Measurements from ENCODE around the gene SAP30L.

Gene SAP30L

DNA sequence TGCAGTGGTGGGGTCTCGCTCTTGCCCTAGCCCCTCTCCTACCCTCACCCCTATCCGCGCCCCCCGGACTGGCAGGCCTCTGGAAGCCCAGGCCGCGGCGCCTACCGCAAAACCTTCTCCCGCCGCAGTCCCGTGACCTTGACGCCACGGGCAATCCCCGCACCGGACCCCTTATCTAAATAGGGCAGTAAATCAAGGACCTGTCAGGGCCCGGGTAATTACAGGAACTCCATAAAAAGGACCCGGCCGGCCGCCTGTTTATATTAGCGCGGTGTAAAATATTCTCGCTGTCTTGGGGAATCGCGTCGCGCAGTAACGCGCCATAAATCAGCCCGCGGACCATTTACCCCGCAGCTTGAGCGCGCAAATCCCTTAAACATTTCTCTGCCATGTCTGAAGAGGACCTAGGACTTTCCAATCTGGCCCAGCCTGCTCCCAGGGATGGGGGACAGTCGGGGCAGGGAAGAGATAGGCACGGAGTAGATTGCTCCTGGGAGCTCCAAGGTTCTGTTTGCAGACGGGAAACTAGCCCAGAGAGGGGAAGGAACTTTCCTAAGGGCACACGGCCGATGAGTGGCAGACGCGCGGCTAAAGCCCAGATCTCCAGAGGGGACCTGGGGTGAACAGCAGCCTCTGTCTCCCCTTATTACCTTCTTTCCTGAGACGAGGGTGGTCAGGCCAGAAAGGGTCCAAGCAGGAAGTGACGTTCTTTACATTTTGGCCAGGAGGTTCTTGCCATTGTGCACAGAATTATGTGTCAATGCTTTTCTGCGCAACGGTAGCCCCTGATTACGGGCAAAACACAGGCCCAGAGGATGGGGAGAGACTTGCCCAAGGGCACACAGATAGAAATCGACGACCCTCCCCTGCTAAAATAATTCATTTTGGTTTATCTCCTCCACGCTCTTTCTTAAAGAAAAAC lies 37.0 kb downstream of the SAP30L start:
- DNase-seq = no peak

DNA sequence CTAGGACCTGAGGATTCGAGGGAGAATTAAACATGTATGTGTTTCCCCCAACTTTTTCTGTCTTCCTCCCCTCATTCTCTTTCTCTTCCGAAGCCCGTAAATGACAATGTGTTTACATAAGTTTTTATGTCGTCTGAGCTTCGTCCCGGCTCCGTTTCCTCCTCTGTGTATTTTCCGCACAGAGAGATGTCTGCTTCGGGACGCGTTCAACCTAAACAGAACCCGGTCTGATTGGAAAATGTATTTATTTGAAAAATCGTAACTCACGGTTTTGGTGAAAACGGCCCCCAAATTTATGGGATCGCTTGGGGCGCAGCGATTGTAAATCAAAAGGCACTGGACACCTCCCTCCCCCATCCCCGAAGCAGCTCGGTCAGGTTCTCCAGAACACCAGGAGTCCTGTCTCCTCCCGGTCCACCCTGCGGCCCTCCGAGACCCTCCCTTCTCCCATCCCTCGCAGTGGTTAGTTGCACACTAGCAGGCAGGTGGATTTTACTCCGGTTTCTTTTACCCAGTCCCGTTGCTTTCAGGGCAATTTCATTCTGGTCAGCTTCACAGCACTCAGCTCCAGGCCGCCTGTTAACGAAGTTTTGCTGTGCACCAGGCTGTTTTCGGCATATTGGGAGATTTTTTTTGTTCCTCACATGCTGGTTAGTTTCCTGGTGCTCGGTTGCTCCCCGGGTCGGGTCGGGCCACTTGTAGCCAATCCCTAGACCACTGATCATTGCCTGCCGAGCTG lies 38.0 kb downstream of the SAP30L start:
- no peak for DNase-seq

DNA sequence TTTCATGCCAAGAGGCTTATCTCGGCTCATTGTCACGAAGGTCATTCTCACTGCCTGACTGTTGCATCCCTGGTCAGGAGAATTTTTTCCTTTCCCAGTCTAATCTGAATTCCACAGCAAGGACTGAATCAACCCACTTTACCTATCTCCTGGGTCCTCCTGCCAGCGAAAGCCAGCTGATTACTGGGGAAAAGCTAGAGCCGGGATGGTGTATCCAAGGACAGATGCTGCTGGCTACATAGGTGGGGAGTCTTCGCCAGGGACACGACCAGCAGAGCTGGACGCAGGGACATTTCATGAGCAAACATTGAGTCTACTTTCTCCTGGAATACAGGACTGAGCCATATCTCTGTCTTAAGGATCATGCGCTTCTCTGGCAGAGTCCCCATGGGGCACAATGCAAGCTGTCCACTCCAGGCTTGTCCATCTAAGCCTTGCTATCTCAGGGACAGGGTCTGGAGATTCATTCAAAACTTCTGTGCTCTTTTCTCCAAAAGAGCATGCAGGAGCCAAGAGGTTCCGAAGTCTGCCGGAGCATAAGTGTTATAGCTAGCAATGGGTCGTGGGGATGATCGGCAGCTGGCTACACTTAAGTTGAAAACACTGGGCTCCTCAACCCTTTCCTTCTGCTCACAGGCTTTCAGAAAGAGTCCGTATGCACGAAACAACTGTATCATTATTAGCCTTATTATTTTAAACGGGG lies 38.7 kb downstream of the SAP30L start:
- no peak for DNase-seq

DNA sequence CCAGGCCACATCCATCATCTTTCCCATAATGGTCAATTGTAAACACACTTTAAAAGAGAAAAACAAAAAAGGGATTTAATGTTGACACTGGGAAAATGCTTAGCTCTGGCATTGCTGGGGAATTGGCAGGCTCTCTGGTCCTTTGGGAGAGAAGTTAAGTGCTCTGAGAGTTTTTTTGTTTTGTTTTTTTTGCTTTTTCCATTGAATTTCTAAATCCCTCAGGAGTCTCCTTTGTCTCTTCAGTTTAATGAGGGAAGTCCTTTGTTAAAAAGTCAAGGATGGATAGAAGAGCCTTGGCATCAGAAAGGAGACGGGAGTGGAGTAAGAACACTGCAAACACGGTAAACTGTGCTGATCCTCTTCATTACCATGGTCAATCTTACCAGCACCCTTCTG lies 39.3 kb downstream of the SAP30L start:
- no peak for DNase-seq

DNA sequence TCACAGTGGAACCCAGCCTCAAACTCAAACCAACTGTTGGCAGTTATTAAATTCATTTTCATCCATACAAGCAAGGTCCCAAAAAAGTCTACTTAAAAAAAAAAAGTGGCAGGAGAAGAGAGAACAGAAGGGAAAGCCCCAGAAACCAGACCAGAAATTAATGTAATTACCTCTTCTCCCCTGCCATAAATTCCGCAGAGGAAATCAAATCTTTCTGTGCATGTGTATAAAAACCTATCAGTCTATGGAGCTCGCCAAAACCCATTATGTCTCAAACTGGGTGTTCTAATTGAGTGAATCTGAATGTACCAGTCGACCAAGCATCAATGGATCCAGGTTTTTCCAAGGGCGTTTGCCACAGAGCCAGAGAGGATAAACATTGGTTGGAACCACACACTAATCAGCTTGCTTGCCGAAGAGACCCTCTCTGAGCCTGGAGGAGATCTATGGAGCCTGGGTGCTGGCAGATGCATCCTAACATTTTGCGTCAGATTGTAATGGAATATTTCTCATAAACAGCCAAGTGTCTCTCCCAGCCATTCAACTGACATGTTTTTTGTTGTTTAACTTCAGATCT lies 40.1 kb downstream of the SAP30L start:
- no peak for DNase-seq

DNA sequence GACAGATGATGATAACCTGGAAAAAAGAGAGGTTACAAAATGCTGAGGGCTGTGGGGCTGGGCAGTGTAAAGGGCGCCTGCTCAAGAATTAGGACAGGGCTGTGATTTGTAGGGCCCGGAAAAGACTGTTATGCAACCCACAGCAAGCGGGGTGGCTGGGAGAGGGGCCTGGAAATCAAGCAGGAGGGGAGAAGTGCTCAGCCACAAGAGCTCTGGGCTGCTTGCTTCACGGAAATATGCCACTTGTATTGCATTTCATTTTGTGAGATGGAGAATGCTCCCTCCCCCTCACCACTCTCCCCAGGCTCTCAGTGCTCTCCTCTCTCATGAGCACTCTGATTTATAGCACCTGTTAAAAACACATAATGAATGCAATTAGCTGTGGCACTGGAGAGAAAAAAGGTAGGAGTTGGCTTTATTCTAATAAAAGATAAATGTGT lies 40.6 kb downstream of the SAP30L start:
- peak; percentile 19 for DNase-seq

DNA sequence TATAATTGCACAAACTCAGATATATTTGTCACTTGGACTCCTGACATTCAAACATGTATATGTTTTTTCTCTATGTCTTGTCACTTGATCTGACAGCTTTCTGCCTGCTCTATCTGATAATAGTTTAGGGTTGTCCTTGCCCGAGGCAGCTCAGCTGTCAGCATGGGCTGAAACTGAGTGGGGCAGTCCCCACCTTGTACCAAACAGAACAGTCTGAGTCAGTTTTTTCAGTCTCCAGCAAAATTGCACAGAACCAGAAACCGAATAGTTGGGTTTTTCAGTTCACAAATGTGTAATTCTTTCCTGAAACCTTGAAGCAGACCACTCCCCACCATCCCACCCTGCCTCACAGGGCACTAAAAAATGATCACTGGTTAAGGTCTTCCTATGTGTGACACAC lies 41.7 kb downstream of the SAP30L start:
- no peak for DNase-seq

DNA sequence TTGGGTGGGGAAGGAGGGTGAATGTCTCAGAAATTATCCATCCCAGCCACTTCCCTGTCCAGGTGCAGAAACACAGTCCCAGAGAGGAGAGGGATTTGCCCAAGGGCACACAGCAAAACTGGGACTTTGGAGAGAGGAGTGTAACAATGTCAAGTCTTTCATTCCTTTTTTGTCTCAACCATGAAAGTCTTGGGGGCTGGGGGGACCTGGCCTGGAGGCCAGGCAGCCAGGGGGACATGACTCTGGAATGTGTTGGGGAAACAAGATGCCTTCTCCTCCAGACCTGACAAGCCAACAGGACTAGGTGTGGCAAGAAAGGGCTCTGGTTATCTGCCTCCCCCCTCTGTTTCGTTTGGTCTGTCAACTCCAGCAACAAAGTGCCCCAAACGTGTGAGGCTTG lies 46.1 kb downstream of the SAP30L start:
- no peak for DNase-seq

DNA sequence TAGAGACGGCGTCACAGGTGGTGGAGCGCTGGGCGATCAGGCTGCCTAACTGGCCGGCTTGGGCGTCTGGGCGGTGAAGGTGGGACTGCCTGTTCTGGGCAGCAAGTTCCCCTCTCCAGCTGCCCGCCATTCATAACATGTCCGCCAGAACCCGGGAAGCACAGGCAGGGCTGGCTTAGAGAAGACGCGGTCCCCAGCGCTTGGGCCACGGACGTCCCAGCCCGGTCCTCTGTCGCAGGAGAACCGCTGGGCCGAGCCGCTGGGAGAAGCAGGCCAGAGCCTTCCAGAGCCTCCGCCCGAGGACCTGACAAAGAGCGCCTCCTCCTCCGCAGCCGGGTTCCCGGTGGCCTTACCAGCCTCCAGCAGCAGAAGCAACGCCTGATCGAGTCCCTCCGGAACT lies 47.5 kb downstream of the SAP30L start:
- no peak for DNase-seq

DNA sequence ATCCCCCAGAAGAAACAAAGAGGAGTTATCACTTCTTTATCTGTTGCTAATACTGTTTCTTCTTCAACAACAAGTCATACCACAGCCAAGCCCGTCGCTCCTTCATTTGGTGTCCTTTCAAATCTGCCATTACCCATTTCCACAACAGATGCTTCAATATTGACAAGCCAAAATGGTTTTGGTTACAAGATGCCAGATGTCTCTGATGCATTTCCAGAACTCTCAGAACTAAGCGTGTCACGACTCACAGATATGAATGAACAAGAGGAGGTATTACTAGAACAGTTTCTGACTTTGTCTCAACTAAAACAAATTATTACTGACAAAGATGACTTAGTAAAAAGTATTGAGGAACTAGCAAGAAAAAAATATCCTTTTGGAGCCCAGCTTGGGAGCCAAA lies 48.2 kb downstream of the SAP30L start:
- no peak for DNase-seq

DNA sequence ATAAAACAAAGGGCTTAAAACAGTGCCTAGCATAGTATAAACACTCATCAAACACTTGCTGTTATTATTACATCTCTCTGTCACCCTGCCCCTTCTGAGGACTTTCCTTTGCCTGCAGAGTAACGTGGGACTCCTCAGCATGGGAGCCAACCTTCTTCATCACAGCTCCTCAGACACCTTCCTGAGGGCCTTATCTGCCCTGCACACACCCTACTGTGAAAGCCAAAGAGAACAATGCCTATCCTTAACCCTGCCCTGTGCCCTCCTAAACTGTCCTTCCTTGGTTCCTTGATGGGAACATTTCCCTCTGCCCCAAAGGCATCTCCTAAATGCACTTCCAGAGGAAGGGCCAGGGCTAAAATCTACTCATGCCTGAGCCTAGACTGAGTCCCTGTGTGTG lies 52.8 kb downstream of the SAP30L start:
- no peak for DNase-seq

DNA sequence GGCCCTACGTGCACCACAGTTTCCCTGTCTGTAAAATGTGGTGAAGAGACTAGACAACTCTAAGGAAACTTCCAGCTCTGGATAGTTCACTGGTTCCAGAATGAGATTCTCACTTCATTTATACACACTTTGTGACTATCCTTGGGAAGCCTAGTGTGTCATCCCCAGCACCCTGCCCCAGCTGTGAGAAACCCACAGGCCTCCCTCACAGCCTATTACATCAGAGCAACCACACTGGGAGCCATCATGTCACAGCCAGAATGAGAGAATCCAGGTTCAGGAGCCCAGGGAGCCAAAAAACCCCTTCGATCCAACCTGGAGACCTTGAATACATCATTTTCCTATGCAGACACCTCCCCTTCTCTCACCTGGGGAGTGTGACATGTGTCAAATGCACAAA lies 53.2 kb downstream of the SAP30L start:
- DNase-seq = no peak

DNA sequence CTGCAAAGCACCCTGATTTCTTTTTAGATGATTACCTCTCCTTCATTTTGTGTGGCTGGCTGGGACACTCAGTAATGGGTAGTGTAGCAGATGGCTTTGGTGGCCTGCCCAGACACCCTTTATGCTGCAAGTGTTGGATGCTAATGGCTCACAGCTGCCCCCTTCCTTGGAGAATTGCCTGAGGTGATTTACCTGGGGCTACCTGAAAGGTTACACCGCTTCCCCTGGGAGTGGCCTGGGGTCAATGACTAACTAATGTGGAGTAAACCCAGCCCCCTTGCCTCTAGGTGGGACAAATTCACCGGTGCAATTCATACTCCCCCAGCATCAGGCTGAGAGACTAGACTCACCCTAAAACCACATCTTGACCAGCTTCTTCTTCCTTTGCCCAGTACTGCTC lies 55.8 kb downstream of the SAP30L start:
- peak; percentile 28 for DNase-seq

DNA sequence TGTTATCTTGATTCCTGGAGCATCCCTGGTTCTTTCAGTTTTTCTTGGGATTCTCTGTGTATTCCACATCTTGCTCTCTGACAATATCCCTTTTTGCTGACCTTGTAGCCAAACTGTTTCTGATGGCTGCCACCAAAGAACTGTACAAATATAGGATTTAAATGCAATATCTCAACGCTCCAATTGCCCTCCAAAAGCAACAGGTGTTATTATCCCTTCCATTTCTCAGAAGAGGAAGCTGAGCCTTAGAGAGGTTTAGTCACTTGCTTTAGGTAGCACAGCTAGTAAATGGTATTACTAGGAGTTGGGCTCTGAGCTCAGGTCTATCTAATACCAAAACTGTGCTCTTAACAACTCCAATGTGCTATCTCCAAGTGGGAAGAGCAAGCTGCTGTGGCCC lies 56.4 kb downstream of the SAP30L start:
- no peak for DNase-seq

DNA sequence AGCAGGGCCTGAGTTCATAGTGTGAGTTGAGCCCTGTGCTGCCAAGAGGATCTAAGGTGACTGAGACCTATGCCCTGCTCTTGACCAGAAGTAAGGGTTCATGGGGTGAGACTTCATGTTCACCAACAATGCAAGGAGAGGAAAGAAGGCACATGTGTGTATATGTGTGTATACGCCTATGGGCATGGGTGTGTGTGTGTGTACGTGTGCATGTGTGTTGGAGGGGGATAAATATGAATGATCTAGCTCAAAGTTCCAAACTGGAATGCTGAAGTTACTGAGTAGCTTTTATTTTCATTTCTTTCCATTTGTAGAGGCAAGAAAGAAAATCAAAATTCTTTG lies 57.9 kb downstream of the SAP30L start:
- no peak for DNase-seq

DNA sequence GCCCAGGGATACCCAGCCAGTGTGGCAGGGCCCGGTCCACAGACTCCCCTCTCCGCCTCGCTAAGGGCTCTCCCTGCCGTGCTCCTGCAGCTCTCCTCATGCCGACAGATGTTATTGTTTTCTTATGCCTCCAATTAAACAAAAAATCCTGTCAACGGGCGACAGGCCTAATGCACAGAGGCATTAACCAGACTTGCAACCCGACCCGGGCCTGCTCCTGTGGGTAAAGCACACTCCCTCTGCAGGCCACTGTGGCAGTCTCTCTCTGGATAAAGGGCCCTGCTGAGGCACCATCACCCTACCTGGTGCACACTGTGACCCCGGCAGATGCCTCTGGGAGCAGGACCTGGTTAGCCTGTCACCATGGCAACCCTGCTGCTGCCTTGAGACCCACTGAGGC lies 59.8 kb downstream of the SAP30L start:
- no peak for DNase-seq

DNA sequence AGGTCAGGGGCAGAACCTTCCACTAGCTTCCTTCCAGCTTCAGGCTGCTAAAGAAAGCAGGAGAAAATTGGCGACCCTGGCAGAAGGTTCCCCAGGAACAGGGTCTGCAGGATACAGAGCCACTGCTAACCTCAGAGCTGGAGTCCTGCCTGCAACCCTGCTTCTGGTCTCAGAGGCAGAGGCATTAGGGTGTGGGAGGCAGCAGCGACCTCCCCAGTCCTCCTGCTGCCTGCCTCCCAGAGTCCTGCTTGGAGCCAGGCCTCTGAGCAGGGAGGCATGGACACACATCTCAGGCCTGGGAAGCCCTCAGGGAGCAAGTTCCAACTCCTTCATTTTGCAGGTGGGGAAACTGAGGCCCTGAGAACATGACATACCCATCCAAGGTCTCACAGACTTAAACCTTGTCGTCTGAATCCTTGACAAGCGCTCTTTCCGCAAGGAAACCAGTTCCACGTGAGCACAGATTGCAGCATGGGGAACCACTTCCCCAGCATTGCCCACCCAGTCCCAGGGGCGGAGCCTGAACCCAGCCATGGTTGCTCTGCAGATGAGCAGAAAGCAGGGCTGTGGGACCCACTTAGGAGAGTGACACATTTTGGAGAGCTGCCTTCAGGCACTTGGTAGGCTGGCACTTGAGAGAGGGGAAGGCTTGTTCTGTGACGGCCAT lies 60.4 kb downstream of the SAP30L start:
- no peak for DNase-seq

DNA sequence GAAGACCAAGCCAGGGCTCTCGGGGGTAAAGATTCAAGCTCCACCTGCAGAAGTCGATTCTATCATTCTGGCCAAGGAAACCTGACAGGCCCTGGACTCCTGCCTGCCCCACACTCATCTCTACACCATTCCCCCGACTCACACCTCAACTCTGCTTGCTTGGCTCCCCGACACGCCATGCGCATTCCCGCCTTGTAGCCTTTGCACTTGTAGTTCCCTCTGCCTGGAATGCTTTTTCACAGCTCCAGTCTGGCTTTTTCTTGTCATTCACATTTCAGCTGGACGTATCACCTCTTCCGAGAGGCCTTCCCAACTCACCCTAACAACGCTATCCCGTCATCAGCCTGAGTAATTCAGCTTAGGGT lies 60.9 kb downstream of the SAP30L start:
- no peak for DNase-seq

DNA sequence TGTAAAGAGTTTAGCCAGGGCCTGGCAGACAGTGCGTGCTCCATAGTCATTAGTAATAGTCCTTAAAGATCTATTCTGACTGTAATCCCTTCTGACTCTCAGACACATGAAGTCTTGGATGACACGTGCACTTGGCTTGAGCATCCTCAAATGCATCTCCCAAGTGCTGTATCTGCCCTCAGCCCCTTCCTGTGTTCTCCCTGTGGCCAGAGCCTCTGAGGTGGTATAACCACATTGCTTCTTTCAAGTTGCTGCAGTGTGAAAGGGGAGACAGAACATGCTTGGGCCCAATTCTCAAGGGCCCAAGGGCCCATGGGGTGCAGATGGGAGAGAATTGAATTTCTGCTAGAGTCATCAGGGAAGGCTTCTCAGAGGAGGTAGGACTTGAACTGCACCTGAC lies 62.3 kb downstream of the SAP30L start:
- DNase-seq = no peak

DNA sequence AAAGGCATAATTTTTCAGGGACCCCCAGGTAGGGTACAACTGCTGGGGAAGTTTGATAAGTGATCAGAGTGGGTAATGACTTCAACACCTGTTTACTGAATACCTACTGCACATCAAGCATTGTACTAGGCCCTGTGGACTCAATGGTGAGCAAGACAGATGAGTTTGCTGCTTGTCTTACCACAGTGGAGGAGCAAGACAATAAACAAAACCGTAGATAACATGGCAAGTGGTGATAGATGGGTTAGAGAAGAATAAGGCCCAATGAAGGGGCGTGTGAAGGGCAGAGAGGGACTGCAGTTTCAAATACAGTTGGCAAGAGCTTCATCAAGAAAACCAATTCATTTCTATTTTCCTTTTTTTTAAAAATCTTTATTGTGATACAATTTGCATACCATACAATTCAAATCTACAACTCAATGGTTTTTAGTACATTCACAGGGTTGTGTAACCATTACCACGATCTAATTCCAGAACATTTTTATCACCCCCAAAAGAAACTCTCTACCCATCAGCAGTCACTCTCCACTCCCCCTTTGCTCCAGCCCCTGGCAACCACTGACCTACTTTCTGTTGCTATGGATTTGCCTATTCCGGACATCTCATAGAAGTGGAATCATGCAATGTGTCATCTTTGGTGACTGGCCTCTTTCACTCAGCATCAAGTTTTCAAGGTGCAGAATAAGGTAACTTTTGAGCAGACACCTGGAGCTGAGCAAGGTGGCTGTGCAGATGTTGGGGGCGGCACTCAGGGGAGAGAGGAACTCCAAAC lies 64.2 kb downstream of the SAP30L start:
- no peak for DNase-seq

Data from NCI-H146 (cell line).